ENCODE data around the gene MOB3B. TPM values are rescaled to one million over a fixed set of nuclear protein-coding genes. Genes with fewer than 3 reads are reported as not detected.

Gene MOB3B
- total RNA-seq = 1 to 10 TPM; 1.2 to 1.6 TPM
- long read RNA-seq = 0 reads

- ATAC-seq (peak; percentile 92 to 94), DNase-seq (peak; percentile 88)
- intact Hi-C loops (cut with DNase I) = loop anchor here (1.0 to 5.0 kb wide), 2 partner anchors 192 to 196 kb away; no protein-coding TSS in a partner anchor
Measured at GRCh38 chr9:27529316-27530278, at the start of gene MOB3B. Gene MOB3B (minus strand): TSS chr9:27529814. CDS start chr9:27455550, 74,264 bp downstream.

- DNase-seq (peak; percentile 96), ATAC-seq (peak; percentile 90 to 91)
- intact Hi-C loops (cut with DNase I) = no loop called here
Measured at GRCh38 chr9:27573634-27574590, 44.3 kb upstream of the MOB3B start.

- peak; percentile 97 to 98 for ATAC-seq
- intact Hi-C loops (cut with DNase I) = no loop called here
- peak; percentile 82 for DNase-seq
Measured at GRCh38 chr9:27572918-27573633, 43.5 kb upstream of the MOB3B start, which contains the start of gene C9orf72. Gene C9orf72 (minus strand): TSS chr9:27573481. CDS start chr9:27567120, 6,361 bp downstream.

- ATAC-seq (peak; percentile 13 to 36), DNase-seq (no peak)
- intact Hi-C loops (cut with DNase I) = no loop called here
Measured at GRCh38 chr9:27572566-27572917, 42.9 kb upstream of the MOB3B start.

- ATAC-seq = no peak
- no peak for DNase-seq
- intact Hi-C loops (cut with DNase I) = no loop called here
Measured at GRCh38 chr9:27572061-27572460, 42.4 kb upstream of the MOB3B start.

GRCh38 chr9:27571011-27571410 lies 41.4 kb upstream of the MOB3B start:
- intact Hi-C loops (cut with DNase I) = no loop called here
- no peak for DNase-seq
- ATAC-seq = no peak

GRCh38 chr9:27569406-27569805 lies 39.8 kb upstream of the MOB3B start:
- intact Hi-C loops (cut with DNase I) = no loop called here
- DNase-seq = no peak
- no peak for ATAC-seq

- DNase-seq (no peak), ATAC-seq (no peak)
- intact Hi-C loops (cut with DNase I) = no loop called here
Measured at GRCh38 chr9:27566118-27566517, 36.5 kb upstream of the MOB3B start.

- ATAC-seq (no peak), DNase-seq (no peak)
- intact Hi-C loops (cut with DNase I) = no loop called here
Measured at GRCh38 chr9:27565696-27566095, 36.1 kb upstream of the MOB3B start.

GRCh38 chr9:27564670-27565069 lies 35.1 kb upstream of the MOB3B start:
- DNase-seq (no peak), ATAC-seq (peak in 1 of 2 donors; percentile 51)
- intact Hi-C loops (cut with DNase I) = no loop called here

- intact Hi-C loops (cut with DNase I) = no loop called here
- no peak for ATAC-seq
- DNase-seq = no peak
Measured at GRCh38 chr9:27563738-27564430, 34.3 kb upstream of the MOB3B start.

GRCh38 chr9:27561685-27562084 lies 32.1 kb upstream of the MOB3B start:
- ATAC-seq = no peak

GRCh38 chr9:27560457-27560856 lies 30.8 kb upstream of the MOB3B start:
- DNase-seq (no peak), ATAC-seq (no peak)
- intact Hi-C loops (cut with DNase I) = no loop called here

More at GRCh38 chr9:27561685-27562084, 32.1 kb upstream of the MOB3B start:
- DNase-seq = no peak
- intact Hi-C loops (cut with DNase I) = no loop called here

- ATAC-seq (no peak), DNase-seq (no peak)
- intact Hi-C loops (cut with DNase I) = no loop called here
Measured at GRCh38 chr9:27558307-27558706, 28.7 kb upstream of the MOB3B start.

GRCh38 chr9:27556470-27556869 lies 26.9 kb upstream of the MOB3B start:
- intact Hi-C loops (cut with DNase I) = no loop called here
- DNase-seq = no peak
- no peak for ATAC-seq

- DNase-seq = no peak
- no peak for ATAC-seq
- intact Hi-C loops (cut with DNase I) = no loop called here
Measured at GRCh38 chr9:27554712-27555111, 25.1 kb upstream of the MOB3B start.

- intact Hi-C loops (cut with DNase I) = loop anchor here in 1 of 2 donors (5.0 kb wide), 1 partner anchor 217 kb away; no protein-coding TSS in a partner anchor
- DNase-seq (no peak), ATAC-seq (no peak)
Measured at GRCh38 chr9:27549196-27549755, 19.7 kb upstream of the MOB3B start.

All from left cardiac atrium (tissue), 4 donors.